Neural cell (in vitro differentiated cells): ENCODE results near the gene PDE1C. TPM values are rescaled to one million over a fixed set of nuclear protein-coding genes. Genes with fewer than 3 reads are reported as not detected.

ENCODE experiments used
- H2AFZ ChIP-seq: fragments of 200-600, 300-800 bp; sonication (generic), shearing (Covaris generic); 2 replicates; pipeline ENCODE4 v1.6.0; 2014; ENCODE audit warnings: low read depth, mild to moderate bottlenecking, antibody characterized with exemption, low read length, moderate library complexity
- H3F3A ChIP-seq: fragments of 200-600 bp; shearing (Covaris generic); 2 replicates; pipeline ENCODE4 v1.6.1; 2016; ENCODE audit warnings: mild to moderate bottlenecking, moderate library complexity, mixed read lengths, antibody characterized with exemption, low read length; ENCODE audit not compliant: insufficient read depth, poor library complexity, severe bottlenecking
- H3K27ac ChIP-seq: fragments of 200-600, 300-800 bp; sonication (generic), shearing (Covaris generic); 2 replicates; pipeline ENCODE4 v1.5.1; 2014; ENCODE audit warnings: mild to moderate bottlenecking, low read length, moderate library complexity
- H3K27me3 ChIP-seq: fragments of 300-800, 200-600 bp; sonication (generic), shearing (Covaris generic); 2 replicates; pipeline ENCODE4 v1.6.0; 2014; ENCODE audit warnings: mild to moderate bottlenecking, low read depth, low read length, moderate library complexity; ENCODE audit not compliant: insufficient read depth
- H3K36me3 ChIP-seq: fragments of 300-800, 200-600 bp; sonication (generic), shearing (Covaris generic); 2 replicates; pipeline ENCODE4 v1.5.1; 2014; ENCODE audit warnings: mild to moderate bottlenecking, antibody characterized with exemption, low read length, moderate library complexity; ENCODE audit not compliant: insufficient read depth
- H3K4me2 ChIP-seq: fragments of 300-800, 200-600 bp; sonication (generic), shearing (Covaris generic); 2 replicates; pipeline ENCODE4 v1.6.0; 2014; ENCODE audit warnings: mild to moderate bottlenecking, low read length
- H3K4me3 ChIP-seq: fragments of 300-800, 200-600 bp; sonication (generic), shearing (Covaris generic); 2 replicates; pipeline ENCODE4 v1.5.1; 2014; ENCODE audit warnings: mild to moderate bottlenecking, low read length, moderate library complexity
- H3K79me2 ChIP-seq: fragments of 200-600 bp; shearing (Covaris generic); replicated peaks from 2 replicates; pipeline ENCODE4 v1.6.0; 2014; ENCODE audit warnings: mild to moderate bottlenecking, low read length, moderate library complexity; ENCODE audit not compliant: insufficient read depth
- H3K9ac ChIP-seq: fragments of 300-800, 200-600 bp; sonication (generic), shearing (Covaris generic); 2 replicates; pipeline ENCODE4 v1.6.1; 2016; ENCODE audit warnings: mild to moderate bottlenecking, low read length, mixed read lengths
- H3K9me2 ChIP-seq: fragments of 200-600 bp; shearing (Covaris generic); 2 replicates; pipeline ENCODE4 v1.6.1; 2016; ENCODE audit warnings: mild to moderate bottlenecking, low read length, mixed read lengths; ENCODE audit not compliant: insufficient read depth
- H3K9me3 ChIP-seq: fragments of 200-600, 300-800 bp; sonication (generic), shearing (Covaris generic); 2 replicates; pipeline ENCODE4 v1.6.1; 2016; ENCODE audit warnings: mild to moderate bottlenecking, mixed run types, low read length, moderate library complexity, mixed read lengths
- H4K20me1 ChIP-seq: fragments of 200-600 bp; shearing (Covaris generic); 2 replicates; pipeline ENCODE4 v1.6.1; 2016; ENCODE audit warnings: mild to moderate bottlenecking, mixed run types; ENCODE audit not compliant: insufficient read depth
- CTCF ChIP-seq: fragments of 450-650 bp; IDR thresholded peaks from 2 replicates; pipeline ENCODE4 v1.5.1; 2014; ENCODE audit warnings: antibody characterized with exemption, mild to moderate bottlenecking, moderate library complexity; ENCODE audit not compliant: poor library complexity, severe bottlenecking
- EP300 ChIP-seq: fragments of 450-650 bp; conservative IDR thresholded peaks from 2 replicates; pipeline ENCODE4 v1.6.1; 2014; ENCODE audit warnings: antibody characterized with exemption, mild to moderate bottlenecking, moderate library complexity; ENCODE audit not compliant: poor library complexity, severe bottlenecking
- EZH2 ChIP-seq: fragments of 200-600, 300-800 bp; shearing (Covaris generic), sonication (generic); IDR thresholded peaks from 2 replicates; pipeline ENCODE4 v1.6.1; 2014; ENCODE audit warnings: antibody characterized with exemption, low read length, borderline replicate concordance, mild to moderate bottlenecking; ENCODE audit not compliant: insufficient read depth, poor library complexity, severe bottlenecking
- MXI1 ChIP-seq: fragments of 450-650 bp; conservative IDR thresholded peaks from 2 replicates; pipeline ENCODE4 v1.6.1; 2014; ENCODE audit warnings: antibody characterized with exemption, mild to moderate bottlenecking; ENCODE audit not compliant: poor library complexity, severe bottlenecking
- POLR2AphosphoS5 ChIP-seq: IDR thresholded peaks from 2 replicates; pipeline ENCODE4 v1.6.1; 2012
- RAD21 ChIP-seq: fragments of 450-650 bp; conservative IDR thresholded peaks from 2 replicates; pipeline ENCODE4 v1.6.1; 2014; ENCODE audit warnings: antibody characterized with exemption, mild to moderate bottlenecking, moderate library complexity
- REST ChIP-seq: IDR thresholded peaks from 2 replicates; pipeline ENCODE4 v1.6.1; 2012; ENCODE audit warnings: borderline replicate concordance
- SMC3 ChIP-seq: fragments of 450-650 bp; conservative IDR thresholded peaks from 2 replicates; pipeline ENCODE4 v1.6.1; 2014; ENCODE audit warnings: antibody characterized with exemption, mild to moderate bottlenecking, moderate library complexity; ENCODE audit not compliant: poor library complexity
- TAF1 ChIP-seq: IDR thresholded peaks from 2 replicates; pipeline ENCODE4 v1.6.1; 2012; ENCODE audit warnings: low read depth
- polyA plus RNA-seq: library from polyadenylated mRNA; depleted of rRNA; stranded (reverse); fragments of >200 nt; gene quantifications from 2 replicates; pipeline ENCODE4 v1.2.3, GENCODE V29; 2014

Gene PDE1C
- polyA plus RNA-seq, 1 donor from 2014 or later = 6.6 TPM

GRCh38 chr7:32022966-32023365 is 47.2 kb downstream of the PDE1C start:
- Histone ChIP-seq H3K9ac (no peak overlapping the region), H3K27ac (no peak overlapping the region), H2AFZ (no peak overlapping the region), H3F3A (no peaks in the 10 kb centered on the region), H3K79me2 (no peaks in the 10 kb centered on the region), H3K36me3 (no peaks in the 10 kb centered on the region), H3K4me3 (no peak overlapping the region), H3K9me3 (no peaks in the 10 kb centered on the region), H4K20me1 (no peaks in the 10 kb centered on the region), H3K4me2 (no peak overlapping the region), H3K9me2 (no peaks in the 10 kb centered on the region), H3K27me3 (no peaks in the 10 kb centered on the region)
- TF ChIP-seq RAD21 (no peak), EP300 (no peak), REST (no peak), POLR2AphosphoS5 (no peak), EZH2 (no peak), CTCF (no peak), MXI1 (no peak), SMC3 (no peak), TAF1 (no peak)

- Histone ChIP-seq H3K27ac (no peak overlapping the region), H3K9me3 (no peaks in the 10 kb centered on the region)
These were observed 49.6 kb downstream of the PDE1C start for GRCh38 chr7:32020551-32021159.

More at GRCh38 chr7:32020551-32021159, 49.6 kb downstream of the PDE1C start:
- no peak overlapping the region for H3K4me3 ChIP-seq
- TF ChIP-seq TAF1 = no peak
- TF ChIP-seq POLR2AphosphoS5 = no peak
- TF ChIP-seq SMC3 = no peak
- TF ChIP-seq EZH2 = no peak
- no peak for TF ChIP-seq REST
- TF ChIP-seq EP300 = no peak
- TF ChIP-seq CTCF = no peak
- TF ChIP-seq MXI1 = no peak
- TF ChIP-seq RAD21 = no peak
- no peaks in the 10 kb centered on the region for H3K9me2 ChIP-seq
- no peak overlapping the region for H2AFZ ChIP-seq
- no peaks in the 10 kb centered on the region for H3F3A ChIP-seq
- no peak overlapping the region for H3K9ac ChIP-seq
- H3K79me2 ChIP-seq = no peaks in the 10 kb centered on the region
- no peaks in the 10 kb centered on the region for H3K36me3 ChIP-seq
- H3K27me3 ChIP-seq = no peaks in the 10 kb centered on the region
- no peak overlapping the region for H3K4me2 ChIP-seq
- H4K20me1 ChIP-seq = no peaks in the 10 kb centered on the region
